GM21423 (cell line): ENCODE measurements around the gene ZBTB16.

Source experiments
- ATAC-seq: cut with Tn5 transposase; IDR thresholded peaks from one replicate; pipeline ENCODE4 v1.9.1; 2021; ENCODE audit warnings: mild to moderate bottlenecking, moderate library complexity; ENCODE audit not compliant: unreplicated experiment

ZBTB16 gene

DNA sequence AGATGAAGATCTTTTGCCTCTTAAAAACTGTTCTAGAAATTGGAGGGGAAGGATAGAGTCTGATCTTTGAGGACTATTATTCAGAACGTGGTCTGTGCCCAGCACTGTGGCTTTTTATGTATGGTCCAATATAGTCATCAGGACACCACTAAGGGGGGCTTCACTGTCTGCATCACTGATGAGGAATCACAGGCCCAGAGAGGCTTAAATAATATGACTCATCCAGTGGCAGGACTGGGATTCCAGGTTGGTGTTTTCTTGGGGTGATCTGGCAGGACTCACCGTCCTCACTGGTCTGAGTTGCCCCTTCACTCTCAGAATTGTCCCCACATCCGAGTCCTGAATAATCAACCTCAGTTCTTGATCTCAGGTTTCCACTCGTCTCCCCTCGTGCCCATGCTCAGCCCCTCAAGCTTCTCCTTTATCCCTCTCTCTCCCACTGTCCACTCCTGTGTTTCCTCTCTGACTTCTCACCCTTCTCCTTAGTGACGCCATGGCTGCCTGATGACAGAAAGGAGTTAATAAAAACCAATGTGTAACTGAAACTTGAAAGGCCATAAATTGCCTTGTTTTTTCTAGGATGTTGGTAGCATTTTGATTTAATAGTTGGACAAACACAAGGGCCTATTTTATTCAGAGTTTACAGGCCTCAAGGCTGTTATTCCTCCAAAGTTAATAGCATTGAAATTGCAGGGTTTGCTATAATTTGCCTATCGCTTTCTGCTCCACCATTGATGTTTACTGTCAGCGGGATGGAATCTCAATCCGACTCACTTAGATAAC lies 141.0 kb downstream of the ZBTB16 start:
- no peak for ATAC-seq

DNA sequence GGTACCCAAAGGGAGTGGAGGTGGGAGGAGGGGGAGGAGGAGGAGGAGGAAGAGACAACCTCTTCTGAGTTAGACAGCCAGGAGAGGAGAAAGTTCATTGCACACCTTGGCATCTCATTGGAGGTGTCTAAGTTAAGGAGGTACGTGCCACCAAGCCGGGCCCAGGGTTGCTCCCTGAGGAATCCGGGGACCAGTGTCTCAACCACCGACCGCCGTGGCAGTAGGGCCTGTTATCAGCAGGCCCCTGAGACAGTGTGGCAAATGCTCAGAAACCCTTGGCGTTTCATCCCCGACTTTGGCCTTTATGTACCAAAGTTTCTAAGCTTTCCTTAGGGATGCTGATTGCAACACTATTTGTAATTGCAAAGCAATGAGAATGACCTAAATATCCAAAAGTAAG lies 141.7 kb downstream of the ZBTB16 start:
- ATAC-seq: no peak

DNA sequence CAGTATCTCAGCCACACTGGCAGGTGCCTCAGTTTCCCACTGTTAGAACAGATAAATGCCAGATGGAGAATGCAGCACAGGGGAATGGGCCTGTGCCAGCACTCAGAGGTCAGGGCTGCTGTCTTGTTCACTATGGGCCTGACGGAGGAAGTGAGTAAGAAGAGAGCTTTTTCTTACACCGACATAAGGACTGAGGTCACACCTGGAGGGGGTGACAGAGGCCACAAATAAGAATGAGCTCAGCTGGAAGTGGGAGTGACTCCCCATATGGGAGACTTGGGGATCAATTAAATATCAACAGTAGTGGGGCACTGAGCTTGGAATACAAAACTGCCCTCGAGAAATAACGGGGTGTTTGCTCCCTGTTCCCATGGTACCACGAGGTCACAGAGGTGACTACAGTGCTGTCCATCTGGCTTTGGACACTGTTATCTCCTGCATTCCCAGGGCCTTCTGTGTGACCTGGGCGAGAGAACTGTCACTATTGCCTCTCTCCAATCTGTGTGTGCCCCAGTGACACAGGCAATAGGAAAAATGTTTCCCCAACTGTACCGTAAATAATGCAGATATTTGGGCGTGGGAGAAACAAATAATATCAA lies 142.6 kb downstream of the ZBTB16 start:
- no peak for ATAC-seq

DNA sequence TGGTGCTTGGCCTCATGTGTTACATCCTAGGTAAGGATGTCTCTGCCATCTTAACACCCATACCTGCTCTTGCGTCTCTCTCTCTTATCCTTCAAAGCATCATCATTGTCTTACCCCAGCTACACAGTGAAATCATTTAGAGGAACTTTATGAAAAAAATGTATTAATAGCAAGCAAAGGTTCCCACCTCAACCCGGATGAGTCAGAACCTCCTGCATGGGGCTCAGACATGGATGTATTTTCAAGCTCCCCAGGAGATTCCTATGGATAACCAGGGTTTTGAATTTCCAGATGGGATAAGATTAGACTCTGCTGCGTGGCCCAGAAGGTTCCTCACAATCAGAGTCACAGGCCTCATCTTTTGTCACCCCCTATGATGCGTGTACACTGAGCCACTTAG lies 147.6 kb downstream of the ZBTB16 start:
- no peak for ATAC-seq

DNA sequence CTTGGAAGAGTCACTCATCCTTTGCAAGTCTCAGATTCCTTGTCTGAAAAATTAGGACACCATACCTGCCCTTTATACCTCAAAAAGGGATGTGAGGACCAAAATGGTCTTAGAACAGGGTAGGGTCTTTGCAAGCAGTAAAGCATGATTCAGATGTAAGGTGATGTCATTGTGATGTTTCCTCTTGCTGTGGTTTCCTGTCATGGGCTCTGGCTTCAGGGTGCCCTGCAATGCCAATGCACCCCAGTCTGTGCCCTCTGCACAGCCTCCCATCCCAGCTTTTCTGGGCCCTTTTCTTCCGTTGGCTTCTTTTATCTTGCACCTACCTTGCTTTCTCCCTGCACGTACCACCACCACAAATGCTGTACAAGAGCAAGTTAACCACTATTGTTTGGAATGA lies 148.9 kb downstream of the ZBTB16 start:
- no peak for ATAC-seq

DNA sequence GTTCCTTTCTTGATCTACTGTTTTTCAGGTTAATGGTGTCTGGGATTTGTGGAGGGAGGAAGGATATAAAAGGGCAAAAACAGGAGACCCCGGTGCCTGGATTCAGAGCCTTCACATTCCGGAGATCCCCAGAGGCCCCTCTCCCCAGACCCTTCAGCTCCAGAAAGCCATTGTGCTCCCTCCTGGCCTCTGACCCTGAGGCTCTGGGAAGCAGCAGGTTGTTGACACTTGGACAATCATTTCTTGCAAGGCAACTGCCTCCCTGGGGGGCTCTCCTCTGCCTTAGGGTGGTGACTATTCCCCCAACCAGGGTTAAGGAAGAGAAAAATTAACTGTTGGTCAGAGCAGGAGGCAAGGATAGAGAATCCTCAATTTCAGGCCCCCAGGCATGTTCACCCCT lies 149.8 kb downstream of the ZBTB16 start:
- no peak for ATAC-seq

DNA sequence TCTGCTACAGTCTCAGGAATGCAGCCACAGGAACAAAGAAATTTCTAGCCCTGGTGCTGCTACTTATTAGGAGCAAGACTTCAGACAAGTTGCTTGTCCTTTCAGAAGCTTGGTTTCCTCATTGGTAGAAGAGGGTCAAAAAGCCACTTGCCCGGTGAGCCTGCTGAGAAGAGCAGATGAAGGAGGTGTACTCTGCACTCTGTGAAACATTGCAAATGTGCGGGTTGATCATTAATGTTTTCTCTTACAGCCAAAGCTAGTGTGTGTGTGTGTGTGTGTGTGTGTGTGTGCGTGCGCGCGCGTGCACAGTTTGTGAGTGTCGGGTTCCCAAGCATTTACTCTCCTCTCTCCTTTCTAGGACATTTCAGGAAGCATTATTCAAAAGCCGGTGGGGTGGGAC lies 150.4 kb downstream of the ZBTB16 start:
- ATAC-seq: no peak

DNA sequence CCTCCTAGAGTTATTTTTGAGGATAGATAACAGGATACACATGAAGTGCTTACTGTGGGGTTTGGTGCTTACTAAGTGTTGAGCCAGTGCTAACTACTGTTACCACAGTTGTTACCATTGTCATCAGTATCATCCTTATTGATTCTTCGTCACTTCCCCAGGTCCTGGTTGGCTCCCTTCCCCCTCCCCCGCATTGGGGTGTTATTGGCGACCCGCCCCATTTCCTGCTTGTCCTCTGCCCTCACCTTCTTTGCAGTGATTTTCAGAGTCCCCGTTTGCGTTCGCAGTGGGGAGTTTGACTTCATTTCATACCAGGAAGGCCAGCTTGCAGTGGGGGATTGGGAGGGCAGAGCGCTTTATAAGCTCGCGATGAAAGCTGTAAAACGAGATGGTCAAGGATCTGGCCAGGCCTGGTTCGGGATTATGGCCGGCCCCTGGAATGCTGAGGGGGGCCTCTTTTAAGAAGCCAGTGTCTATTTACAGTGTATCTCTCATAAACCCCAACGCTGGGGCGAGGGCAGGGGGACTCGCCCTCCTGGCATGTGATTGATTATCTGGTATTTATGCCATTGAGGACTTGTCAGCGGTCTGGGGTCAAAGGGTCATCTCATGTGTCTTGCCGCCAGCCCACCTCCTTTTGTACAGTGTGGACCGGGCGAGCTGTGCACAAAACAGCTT lies 152.1 kb downstream of the ZBTB16 start:
- ATAC-seq: no peak

DNA sequence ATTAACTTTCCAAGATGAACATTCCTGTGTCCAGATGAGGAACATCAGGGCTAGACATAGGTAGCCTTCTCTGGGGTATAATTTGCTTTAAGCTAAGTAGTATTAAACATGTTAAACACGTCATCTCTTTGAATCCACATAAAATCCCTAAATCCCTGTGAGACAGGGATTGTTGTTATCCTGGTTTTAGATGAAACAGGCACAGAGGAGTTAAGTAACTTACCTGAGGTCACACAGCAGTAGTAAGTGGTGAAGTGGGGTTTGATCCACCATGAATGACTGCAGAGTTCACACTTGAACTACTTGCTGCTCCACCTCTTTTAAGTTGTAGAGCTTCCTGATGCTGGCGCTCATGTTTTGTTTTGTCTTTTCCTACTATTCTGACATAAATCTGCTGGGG lies 154.1 kb downstream of the ZBTB16 start:
- ATAC-seq: no peak

DNA sequence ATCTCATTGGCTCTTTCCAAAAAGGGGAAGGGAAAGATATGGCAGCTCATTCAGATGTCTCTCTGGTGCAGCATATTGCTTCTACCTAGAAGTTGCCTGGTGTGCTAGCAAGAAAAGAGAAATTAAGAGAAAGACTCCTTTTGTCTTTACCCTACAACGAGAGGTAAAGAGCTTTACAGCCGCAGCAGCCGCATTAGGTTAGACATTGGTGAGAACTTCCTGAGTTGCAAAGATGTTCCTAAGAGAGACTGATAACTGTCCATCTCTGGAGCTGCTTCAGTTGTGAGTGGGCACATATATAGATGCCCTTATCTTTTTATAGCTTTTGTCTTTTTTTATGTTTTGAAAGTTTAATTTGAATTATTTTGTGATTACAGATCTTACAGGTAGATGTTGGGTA lies 155.9 kb downstream of the ZBTB16 start:
- no peak for ATAC-seq

DNA sequence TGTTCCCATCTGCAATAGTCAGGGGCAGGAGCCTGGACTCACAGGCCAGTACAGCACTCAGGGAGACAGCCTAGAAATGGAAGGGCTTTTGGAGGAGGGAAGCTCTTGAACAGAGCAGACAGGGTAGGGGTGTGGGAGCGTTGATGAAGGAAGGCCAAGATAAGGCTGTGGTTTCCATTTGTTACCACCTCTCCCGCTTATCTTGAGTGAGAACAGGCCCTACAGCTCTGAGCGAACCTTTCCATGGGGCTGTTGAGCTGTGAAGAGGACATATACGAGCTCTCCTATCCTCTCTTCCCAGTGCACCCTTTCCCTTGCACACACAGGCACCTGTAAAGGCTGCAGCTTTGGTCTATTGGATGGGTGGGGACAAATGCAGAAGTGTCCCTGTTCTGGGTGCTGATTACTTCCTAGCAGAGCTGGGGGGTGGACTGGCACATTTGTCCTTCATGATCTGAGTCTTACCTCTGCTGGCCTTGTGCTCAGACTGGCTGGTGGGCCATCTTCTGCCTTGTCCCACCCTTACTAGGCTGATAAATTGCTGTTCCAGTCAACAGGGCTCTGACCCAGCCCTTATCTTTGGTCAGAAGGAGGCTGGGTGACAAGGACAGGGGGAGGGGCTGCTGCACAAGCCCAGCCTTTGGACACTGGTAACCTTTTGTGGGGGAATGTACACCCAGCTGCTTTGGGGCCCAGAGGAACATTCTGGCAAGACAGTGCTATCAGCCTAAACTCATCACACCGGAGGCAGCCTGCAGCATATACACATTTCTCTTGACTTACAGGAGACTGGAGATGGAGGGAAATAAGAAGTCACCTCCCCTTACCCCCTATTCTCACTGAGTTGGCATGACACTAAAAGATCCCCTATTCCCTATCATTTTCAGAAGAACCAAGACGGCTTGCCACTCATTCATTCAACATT lies 156.6 kb downstream of the ZBTB16 start:
- ATAC-seq: no peak

DNA sequence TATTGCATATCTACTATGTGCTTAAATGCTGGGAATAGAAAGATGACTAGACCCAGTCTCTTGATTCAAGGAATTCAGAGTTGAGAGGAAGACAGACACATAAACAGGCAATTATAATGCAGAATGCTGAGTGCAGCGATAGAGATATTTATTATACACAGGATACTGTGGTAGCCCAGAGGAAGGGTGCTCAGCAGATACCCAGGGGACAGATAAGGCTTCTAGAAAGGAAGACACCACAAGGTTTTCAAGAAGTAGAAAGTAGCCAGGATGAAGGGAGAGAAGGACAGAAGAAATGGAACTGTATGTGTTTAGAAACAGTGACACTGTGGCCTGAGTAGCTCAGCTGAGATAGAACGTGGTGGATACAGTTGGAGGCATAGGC lies 157.3 kb downstream of the ZBTB16 start:
- no peak for ATAC-seq

DNA sequence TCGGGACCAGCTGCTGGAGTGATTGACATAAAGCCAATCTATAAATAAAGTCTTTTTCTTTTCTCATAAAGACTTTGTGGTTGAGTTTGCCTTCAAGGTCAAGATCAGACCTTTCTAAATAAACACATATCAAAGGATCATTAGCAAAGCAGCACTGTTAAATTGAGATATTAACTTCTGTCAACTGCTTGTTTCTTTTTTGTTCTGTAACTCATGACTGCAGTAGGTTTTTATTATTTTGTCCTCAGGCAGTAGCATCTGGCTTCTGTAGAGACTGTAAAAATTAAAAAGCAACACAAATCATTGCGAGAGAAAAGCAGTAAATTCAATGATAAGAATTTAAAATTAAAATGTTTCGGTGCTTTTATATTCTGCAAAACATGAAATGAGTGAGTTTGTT lies 159.0 kb downstream of the ZBTB16 start:
- ATAC-seq: no peak

DNA sequence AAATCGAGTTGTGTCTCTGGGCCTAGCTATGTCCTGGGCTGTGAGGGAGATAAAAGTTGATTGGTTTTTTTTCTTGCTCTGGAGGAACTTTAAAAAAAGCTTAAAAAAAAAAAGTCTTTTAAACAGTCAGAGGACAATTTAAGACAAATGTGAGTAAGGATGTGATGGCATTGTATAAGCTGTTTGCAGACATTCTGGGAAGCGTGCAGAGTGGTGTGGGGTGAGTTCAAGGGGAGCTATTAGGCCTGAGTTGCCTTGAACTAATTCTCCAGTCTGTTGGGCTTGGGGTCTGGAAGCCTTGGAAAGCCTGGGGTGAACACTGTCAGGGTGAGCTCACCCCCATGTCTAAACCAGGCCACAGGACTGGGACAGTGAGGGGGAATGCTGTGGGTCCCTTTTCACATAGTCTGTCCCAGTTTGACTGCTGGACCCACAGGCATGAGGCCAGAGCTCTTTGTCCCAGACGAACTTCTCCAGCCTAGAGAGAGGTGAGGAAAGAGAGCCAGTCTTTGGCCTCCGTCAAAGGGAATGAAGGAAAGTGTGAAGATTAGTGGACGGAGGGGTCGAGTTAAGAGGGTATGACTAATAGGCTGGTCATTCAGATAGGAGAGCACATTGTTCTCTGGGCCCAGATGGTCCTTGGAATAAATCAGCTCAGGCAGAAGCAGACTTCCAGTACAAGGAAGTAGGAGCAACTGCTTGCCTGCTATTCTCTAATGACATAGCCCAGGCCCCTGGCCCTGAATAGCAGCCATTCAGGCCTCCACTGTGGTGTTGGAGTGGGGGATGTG lies 160.2 kb downstream of the ZBTB16 start:
- ATAC-seq: no peak

DNA sequence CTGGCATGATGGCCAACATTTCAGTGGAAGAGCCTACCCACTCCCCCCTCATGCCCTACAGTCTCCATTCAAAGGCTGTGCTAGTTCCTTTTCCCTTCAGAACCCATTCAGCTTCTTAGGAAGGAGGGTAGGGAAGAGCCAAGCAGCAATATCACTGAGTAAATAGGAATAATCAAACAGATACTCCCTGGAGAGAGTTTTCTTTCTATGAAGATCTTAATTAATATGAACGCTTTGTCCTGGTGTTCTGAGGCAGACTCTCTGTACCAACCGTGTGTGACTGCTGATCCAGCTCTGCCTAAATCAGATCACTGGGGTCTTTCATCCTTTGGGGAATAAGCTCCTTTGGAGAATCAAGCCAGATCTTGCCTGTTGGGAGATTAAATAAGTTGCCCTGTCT lies 161.5 kb downstream of the ZBTB16 start:
- no peak for ATAC-seq

DNA sequence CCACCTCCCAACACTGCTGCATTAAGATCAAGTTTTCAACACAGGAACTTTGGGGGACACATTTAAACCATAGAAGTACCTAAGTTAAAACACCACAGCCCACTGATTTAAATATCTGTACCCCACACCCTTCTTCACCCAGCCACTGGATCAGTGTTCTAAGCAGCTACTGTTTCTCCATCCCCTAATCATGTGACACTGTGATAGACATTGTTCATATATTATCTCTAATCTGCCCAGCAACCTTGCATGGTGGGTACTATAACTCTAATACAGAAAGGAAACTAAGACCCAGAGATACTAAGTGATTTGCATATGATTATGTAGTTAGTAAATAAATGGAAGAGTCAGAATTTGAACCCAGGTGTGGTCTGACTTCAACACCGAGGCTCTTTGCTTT lies 166.2 kb downstream of the ZBTB16 start:
- ATAC-seq: no peak

DNA sequence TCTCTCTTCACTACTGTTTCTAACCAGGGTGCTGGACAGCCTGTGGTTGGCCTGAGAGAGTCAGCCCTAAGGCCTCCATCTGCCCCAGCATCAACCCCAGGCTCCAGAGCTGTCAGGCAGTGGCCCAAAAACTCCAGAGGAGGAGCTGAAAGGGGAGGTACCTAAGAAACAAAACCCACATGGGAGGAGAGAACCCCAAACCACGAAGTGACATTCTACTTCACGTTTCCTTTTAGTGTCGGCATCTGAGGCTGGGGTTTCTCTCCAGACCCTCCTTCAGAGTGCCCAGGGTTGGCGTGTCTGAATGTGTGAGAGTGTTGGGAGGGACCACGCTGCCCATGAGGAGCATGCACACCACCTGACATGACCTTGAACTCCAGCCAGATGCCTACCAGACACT lies 166.8 kb downstream of the ZBTB16 start:
- no peak for ATAC-seq

DNA sequence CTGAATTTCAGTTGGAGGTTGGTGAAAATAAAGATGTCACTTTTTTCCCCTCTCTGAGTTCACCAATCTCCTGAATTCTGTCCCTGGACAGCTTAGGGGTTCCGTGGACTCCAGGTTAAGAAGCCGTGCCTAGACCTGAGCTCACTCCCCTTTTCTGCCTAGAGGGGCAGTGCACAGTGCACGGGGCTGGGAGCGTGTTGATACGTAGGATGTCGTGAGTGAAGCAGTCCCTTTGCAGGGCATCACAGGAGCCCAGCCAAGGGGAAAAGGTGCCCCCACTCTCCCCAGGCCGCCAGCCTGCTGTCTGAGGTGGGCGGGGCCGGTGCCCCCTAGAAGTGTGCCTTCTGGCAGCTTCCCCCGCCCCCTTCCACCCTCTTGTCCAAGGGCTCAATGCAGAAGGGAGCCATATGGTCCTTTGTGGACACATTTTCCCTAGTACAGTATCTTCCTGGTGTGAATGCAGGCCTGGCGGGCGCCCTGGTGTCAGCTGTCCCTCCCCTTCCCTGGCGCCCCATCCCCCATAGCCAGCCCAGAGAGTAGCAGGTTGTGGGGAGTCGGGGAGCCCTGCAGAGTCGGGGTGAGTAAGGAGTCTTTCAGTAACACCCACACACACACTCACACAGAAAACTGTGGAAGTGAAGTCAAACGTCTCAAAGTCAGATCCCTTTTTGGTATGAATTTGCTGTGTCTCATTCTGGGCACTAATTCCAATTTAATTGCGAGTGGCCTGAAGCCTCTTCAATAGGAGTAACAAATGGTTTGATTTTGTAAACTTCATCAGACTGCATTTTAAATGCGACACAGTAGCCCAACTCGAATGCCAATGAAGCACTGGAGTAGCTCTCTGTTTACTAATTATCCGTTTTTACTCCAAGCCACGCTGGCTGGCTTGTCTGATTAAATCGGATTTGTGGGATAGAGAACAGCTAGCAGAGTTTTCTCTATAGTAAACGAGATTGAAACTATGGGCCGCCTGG lies 169.2 kb downstream of the ZBTB16 start:
- ATAC-seq: no peak

DNA sequence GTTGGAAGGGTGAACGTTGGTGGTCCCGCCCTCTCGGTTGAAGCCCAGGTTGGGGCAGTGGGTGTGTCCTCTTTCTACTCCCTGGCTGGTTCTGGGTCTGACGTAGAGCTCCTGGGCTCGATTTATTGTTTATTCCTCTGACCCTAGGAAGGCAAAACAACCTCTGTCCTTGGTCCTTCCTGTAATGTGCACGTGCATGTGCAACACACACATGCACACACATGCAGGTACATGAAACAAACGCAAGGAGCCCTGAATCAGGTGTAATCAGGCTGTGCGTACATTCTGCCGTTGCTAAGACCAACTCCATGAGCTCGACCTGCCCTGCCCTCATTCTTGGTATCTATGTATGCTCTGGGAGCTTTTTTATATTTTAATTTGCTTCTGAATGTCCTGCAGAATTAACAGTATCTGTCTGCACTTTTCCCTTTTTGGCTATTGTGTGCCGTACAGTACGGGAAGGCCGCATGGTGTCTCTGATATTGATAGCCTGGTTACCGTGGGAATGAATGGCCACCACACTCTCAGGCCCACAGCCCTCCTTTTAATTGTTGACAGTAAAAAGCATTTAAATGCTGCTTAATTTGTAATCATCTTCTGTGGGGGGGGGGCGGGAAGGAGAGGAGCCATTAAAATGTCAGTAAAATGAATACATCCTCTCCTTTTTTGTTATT lies 170.7 kb downstream of the ZBTB16 start:
- ATAC-seq: no peak
